GM21390 (cell line): ENCODE results near the gene FRMD6.
"Not testable (repeated sequence)": the region's sequence is repeated elsewhere in the genome, so short reads cannot be mapped to it uniquely, and the experiment has no call there.

Experiments used
- ATAC-seq: cut with Tn5 transposase; IDR thresholded peaks from one replicate; pipeline ENCODE4 v1.9.1; 2021; ENCODE audit not compliant: unreplicated experiment

FRMD6 gene

GRCh38 chr14:51766586-51766985 is 114.9 kb downstream of the FRMD6 start:
- ATAC-seq = not testable (repeated sequence)

- not testable (repeated sequence) for ATAC-seq
These were observed 117.6 kb downstream of the FRMD6 start for GRCh38 chr14:51769261-51769660.

- ATAC-seq = no peak
These were observed 122.5 kb downstream of the FRMD6 start for GRCh38 chr14:51774209-51774608.

- ATAC-seq = no peak
These were observed 124.6 kb downstream of the FRMD6 start for GRCh38 chr14:51776102-51776894.

GRCh38 chr14:51780006-51780692 is 128.4 kb downstream of the FRMD6 start:
- ATAC-seq = peak; percentile 49
